HG02610 (cell line): ENCODE results near the gene SLC19A1.
"Not testable (repeated sequence)": the region's sequence is repeated elsewhere in the genome, so short reads cannot be mapped to it uniquely, and the experiment has no call there.

Experiments
- ATAC-seq: cut with Tn5 transposase; IDR thresholded peaks from one replicate; pipeline ENCODE4 v1.9.1; 2021; ENCODE audit warnings: mild to moderate bottlenecking, moderate library complexity; ENCODE audit not compliant: unreplicated experiment

Gene SLC19A1

DNA sequence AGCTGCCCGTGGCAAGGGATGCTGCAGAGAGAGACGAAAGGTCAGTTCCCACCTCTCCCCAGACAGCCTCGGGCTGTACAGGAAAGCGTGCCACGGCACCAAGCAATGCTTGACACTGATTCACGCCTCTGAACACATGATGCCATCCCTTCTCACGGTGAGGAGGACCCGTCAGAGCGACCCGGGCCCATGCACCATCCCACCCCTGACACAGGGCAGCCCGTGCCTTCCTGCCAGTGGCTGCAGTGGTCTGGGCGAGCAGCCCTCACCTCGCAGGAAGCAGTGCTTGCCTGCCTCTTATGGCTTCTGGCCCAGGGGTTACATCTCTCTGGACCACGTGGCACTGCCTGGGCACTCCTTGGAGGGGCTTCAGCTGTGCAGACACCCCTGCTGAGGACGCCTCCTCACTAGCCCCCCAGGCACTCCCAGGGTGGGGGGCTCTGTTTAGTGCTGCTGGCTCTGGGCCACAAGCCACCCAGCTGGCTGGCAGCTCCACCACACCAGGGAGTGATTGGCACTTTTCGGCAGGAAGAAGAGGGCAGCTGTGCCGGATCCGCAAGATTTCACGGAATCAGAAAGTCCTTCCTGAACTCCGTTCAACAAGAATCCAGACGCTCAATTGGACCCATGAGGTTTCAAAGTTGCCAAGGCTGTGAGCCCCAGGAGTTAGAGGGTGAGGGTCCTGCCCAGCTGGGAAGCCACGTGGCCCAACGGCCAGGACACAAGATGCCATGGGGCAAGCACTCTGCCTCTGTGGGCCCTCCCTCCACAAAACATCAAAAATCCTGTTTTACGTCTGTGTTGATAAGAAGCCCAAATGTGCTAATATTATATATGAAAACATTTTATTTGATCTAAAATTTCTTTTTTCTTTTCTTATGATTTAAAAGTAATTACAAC, 34.8 kb upstream of the SLC19A1 start:
- no peak for ATAC-seq

DNA sequence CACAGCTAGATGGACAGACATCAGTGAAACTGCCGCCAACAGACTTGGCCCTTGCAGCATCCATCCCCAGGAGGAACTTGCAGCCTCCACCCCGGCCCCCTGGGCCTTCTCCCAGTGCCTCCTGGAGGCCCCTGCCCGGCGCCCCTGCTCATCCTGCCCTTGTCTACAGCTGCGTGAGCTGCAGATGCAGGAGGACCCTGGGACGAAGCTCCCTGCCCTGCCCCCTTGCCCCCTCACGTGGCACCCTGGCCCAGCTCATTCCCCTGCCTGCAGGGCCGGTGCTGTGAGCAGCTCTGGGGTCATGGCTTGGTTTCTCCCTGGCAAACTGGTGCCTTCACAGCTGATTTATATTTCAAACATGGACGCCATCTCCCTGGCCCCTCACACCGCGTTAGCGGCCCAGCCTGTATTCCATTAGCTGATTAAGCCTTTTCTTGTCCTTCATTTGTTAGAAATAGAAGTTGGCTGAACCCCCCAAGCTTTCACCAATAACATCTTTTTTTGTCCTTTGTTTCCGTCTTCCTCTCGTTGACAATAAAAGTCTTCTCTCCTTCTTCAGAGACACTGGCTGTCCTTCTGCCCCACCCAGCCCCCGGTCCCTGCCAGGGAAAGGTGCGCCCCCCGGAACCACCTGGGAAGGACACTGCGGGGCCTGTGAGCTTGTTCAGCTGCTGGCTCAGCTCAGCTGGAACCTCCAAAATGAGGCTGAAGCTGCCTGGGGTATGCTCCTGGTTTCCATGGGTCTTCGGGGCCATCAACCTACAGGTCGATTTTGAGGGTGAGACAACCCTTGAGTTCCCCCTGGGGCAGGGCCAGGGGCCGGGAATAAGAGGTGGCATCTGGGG, 34.0 kb upstream of the SLC19A1 start:
- ATAC-seq: no peak

DNA sequence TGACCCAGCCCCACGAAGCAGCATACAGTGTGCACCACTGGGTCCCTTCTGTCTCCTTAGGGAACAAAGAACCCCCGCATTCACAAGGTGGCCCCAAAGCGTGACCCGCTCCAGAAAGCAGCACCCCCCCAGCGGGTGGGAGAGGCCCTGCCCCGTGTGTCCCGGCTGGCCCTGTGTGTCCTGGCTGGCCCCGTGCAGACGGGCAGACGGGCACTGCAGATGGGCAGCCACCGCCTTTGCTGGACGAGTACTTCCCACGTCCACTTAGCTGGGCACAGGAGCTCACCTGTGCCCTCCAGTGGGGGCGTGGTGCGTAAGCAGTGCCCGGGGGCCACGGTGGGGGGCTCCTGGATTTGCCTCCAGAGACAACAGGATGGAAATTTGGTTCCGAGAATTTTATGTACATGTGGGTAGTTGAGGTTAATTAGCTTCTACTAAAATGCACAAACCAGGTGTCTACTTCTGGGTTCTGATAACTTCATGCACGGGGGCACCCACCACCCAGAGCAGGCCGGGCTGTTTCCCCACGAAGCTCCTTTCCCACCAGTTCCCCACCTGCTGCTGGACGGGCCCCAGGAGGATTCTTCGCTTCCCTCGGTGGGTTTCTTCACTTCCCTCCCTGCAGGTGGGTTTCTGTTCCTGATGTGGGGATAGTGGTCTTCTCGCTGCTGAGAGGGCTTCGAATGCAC, 33.2 kb upstream of the SLC19A1 start:
- no peak for ATAC-seq

- ATAC-seq: no peak
Observed at GRCh38 chr21:45574691-45575090, 32.5 kb upstream of the SLC19A1 start.

DNA sequence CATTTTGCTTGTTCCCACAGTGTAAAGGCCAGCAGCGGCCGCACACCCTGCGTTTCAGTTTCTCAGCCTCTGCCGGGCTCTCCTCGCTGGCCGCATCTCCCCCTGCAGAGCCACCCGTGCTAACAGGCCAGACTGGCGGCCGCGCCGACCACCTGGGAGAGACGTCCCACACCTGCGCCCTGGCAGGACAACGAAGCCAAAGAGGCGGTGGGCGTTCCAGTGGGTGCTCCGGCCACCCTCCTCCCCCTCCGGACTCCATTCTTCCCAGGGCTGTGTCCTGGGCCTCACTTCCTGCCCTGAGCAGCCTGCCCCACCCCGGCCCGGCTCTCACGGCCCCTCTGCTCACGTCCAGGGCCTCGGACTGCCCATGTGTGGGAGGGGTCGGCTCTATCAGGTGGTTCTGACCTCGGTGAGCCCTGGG, 31.9 kb upstream of the SLC19A1 start:
- no peak for ATAC-seq

DNA sequence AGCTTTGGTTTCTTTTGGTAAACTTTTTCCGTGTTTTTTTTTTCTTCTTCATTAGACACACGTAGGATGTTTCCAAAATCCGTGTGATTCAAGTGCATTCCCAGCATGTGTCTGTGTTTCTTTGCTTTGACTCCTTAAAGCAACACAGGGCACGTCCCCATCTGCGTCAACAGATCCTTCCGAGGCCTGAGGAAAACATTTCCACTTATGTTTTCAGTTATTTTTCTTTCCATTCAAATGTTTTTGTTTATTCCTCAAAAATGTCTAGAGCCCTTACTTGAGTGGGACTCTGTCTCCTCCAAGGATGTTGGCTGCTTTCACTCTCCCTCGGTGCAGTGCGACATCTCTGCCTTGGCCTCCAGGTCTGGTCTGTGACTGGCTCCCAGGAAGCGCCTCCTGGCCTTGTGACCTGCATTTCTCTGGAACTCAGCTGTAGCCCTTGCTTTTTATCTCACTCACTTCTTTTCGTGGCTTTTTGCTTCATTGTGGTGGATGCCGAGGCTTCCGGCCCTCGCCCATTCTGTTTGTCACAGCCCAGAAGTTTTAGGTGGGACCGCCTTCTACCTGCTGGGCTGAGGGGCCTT, 31.3 kb upstream of the SLC19A1 start:
- ATAC-seq: no peak

- ATAC-seq: no peak
Observed at GRCh38 chr21:45572783-45573451, 30.7 kb upstream of the SLC19A1 start.

GRCh38 chr21:45572231-45572630, 30.0 kb upstream of the SLC19A1 start:
- no peak for ATAC-seq

GRCh38 chr21:45571641-45572040, 29.4 kb upstream of the SLC19A1 start:
- no peak for ATAC-seq

DNA sequence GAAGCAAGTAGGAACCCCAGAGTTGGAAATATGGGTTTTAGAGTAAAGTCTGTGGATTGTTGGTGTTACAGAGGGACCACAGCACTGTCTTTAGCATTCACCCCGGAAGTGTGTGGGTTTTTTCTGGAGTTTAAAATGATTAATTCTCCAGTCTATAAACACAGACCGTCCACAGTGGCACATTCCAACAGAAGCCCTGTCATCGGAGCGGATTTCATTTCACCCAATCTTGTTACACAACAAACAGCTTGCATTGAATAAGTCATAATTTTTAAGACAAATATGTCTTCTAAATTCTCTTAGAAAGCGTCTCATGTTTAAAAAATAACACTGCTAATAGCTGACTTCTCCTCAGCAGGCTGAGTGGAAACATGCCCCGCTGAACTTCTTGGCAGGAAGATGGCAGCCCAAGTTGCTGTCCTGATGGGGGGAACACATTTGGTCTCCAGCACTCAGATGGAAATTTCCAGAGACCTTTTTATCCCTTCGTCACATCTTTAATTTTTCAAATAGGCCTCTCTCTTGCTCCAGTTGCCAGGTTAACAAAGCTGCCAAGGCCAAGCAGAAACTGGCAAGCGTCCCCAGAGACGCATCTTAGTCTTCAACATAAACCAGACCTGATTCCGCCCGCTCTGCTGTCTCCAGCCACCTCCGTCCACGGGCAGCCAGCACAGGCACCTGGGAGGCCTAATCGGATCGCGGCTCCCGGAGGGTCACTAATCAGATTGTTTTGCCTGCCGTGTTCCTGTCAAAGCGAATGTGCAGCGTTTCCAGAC, 28.8 kb upstream of the SLC19A1 start:
- no peak for ATAC-seq

DNA sequence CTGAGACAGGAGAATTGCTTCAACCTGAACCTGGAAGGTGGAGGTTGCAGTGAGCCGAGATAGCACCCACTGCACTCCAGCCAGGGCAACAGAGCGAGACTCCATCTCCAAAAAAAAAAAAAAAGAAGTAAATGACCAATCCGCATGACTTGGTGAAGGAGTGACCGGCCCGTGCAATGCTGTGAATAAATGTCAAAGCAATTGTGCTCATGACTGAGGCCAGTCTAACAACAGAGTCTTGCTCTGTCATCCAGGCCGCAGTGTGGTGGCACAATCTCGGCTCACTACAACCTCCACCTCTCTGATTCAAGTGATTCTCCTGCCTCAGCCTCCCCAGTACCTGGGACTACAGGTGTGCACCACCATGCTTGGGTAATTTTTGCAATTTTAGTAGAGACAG, 27.8 kb upstream of the SLC19A1 start:
- no peak for ATAC-seq

DNA sequence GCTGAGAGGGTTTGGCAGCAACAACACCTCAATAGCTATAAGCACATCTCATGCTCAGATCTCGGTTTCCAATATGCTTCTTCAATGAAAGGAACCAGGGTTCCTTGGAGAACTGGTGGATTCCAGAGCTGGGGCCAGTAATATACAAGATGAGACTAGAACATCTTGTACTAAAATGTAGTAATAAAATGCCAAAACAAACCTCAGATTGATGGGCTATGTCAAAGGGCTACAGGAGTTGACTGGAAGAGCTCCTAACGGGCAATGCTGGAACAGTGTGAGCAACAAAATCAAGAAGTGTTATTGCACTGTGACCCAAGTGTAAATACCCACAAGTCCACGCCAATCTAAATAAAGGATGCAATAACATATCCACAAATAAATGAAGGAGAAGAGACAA, 26.1 kb upstream of the SLC19A1 start:
- no peak for ATAC-seq

DNA sequence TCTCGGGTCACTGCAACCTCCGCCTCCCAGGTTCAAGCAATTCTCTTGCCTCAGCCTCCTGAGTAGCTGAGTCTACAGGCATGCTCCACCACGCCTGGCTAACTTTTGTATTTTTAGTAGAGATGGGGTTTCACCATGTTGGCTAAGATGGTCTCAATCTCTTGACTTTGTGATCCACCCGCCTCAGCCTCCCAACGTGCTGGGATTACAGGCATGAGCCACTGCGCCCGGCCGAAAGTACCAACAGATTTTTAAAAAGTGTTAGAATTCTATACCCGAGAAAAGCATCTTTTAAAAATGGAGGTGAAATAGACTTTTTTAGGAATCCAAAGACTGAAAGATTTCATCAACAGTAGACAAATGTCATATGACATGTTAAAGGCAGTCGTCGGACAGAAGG, 21.9 kb upstream of the SLC19A1 start:
- ATAC-seq: not testable (repeated sequence)

GRCh38 chr21:45562965-45563364, 20.7 kb upstream of the SLC19A1 start:
- no peak for ATAC-seq

GRCh38 chr21:45562402-45562801, 20.2 kb upstream of the SLC19A1 start:
- ATAC-seq: no peak

DNA sequence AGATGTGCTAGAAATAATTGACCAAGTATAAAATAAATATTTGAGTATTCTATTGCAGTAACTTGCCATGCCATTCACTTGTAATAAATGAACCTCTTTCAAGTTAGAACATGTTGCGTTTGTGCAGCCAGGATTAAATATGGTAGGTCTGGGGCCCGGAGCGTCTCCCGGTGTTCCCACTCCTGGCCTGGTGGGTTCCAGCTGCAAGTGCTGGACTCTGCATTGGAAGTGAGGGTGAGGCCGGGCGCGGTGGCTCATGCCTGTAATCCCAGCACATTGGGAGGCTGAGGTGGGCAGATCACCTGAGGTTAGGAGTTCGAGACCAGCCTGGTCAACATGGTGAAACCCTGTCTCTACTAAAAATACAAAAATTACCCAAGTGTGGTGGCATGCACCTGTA, 19.0 kb upstream of the SLC19A1 start:
- not testable (repeated sequence) for ATAC-seq

DNA sequence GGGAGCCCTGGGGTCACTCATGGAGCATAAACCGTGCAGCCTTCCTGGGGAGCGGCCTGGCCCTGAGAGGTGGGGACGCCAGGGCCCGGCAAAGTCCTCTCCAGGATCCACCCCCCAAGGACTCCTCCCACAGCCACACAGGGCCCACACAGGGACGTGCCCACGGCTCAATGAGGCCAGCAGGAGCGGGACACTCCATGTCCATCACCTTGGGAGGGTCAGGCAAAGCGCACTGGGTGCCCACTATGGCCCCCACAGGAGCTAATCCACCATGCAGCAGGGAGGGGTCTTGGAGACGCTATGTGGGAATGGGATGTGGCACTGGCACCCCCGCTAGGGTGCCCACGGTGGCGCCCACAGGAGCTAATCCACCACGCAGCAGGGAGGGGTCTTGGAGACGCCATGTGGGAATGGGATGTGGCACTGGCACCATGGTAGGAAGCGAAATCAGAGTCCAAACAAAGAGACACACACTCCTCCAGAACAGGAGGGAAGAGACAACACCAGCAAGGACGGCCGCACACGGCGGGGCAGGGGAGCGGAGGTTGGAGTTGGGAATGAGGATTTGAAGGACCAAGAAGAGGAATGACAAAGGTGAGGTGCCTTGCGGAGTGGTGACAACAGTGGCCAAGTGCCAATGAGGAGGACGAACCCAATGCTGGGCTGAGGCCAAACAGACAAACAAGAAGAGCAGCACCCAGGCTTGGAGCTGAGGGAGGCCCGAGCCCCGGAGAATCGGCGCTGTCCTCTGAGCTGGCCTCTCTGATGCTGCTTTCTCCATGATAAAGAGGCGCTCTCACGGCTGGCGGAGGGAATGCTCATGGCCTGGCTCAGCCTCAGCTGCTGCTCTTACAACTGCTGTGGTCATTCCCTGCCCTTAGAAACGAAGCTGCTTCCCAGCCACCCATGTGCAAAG, 18.1 kb upstream of the SLC19A1 start:
- ATAC-seq: no peak

- ATAC-seq: no peak
Observed at GRCh38 chr21:45559216-45560105, 17.2 kb upstream of the SLC19A1 start.
